ENCODE measurements around the gene RALGDS. TPM values are rescaled to one million over a fixed set of nuclear protein-coding genes. Genes with fewer than 3 reads are reported as not detected.

RALGDS gene
- polyA plus RNA-seq, 2 donors = 47.8 to 67.9 TPM

GRCh38 chr9:133151601-133152525, 30.8 kb upstream of the RALGDS start:
- 77 to 80% methylated on average over 14 of the region's 14 CpGs for WGBS, 2 donors

GRCh38 chr9:133151041-133151440, 30.0 kb upstream of the RALGDS start:
- Histone ChIP-seq H3K36me3 (ENCODE audit: control insufficient read depth in 2 of 2, insufficient read depth in 2 of 2, low read length in 1 of 2) (no peaks in the 10 kb centered on the region), H3K4me1 (ENCODE audit: control insufficient read depth in 2 of 2, insufficient read depth in 2 of 2, low read length in 1 of 2) (peaks cover 0 to 15% of the 10 kb centered on the region in 2 donors), H3K27me3 (ENCODE audit: control insufficient read depth in 1 of 2, insufficient read depth in 2 of 2, low read length in 2 of 2) (no peaks in the 10 kb centered on the region), H3K9me3 (ENCODE audit: control insufficient read depth in 2 of 2, insufficient read depth in 1 of 2, low read depth in 1 of 2, low read length in 1 of 2) (no peaks in the 10 kb centered on the region), H3K4me3 (ENCODE audit: low read depth in 1 of 2, low read length in 2 of 2) (no peak overlapping the region), H3K27ac (ENCODE audit: low read depth in 2 of 2, low read length in 1 of 2) (peak overlapping the region in 1 of 2 donors; percentile 11)
- WGBS, 2 donors = 87 to 93% methylated on average over 6 of the region's 6 CpGs

More at GRCh38 chr9:133151601-133152525, 30.8 kb upstream of the RALGDS start:
- Histone ChIP-seq H3K27me3 (ENCODE audit: control insufficient read depth in 1 of 2, insufficient read depth in 2 of 2, low read length in 2 of 2) (no peaks in the 10 kb centered on the region), H3K4me3 (ENCODE audit: low read depth in 1 of 2, low read length in 2 of 2) (no peak overlapping the region), H3K4me1 (ENCODE audit: control insufficient read depth in 2 of 2, insufficient read depth in 2 of 2, low read length in 1 of 2) (peaks cover 0 to 15% of the 10 kb centered on the region in 2 donors), H3K36me3 (ENCODE audit: control insufficient read depth in 2 of 2, insufficient read depth in 2 of 2, low read length in 1 of 2) (no peaks in the 10 kb centered on the region), H3K27ac (ENCODE audit: low read depth in 2 of 2, low read length in 1 of 2) (peak overlapping the region in 1 of 2 donors; percentile 45), H3K9me3 (ENCODE audit: control insufficient read depth in 2 of 2, insufficient read depth in 1 of 2, low read depth in 1 of 2, low read length in 1 of 2) (no peaks in the 10 kb centered on the region)

- no peaks in the 10 kb centered on the region for H3K9me3 ChIP-seq (ENCODE audit: control insufficient read depth in 2 of 2, insufficient read depth in 1 of 2, low read depth in 1 of 2, low read length in 1 of 2)
- H3K4me3 ChIP-seq (ENCODE audit: low read depth in 1 of 2, low read length in 2 of 2) = peak overlapping the region; percentile 69 to 83
- peak overlapping the region; percentile 93 to 95 for H3K27ac ChIP-seq (ENCODE audit: low read depth in 2 of 2, low read length in 1 of 2)
- 2 to 5% methylated on average over 25 to 95 of the region's 95 CpGs for WGBS, 2 donors
- no peaks in the 10 kb centered on the region for H3K27me3 ChIP-seq (ENCODE audit: control insufficient read depth in 1 of 2, insufficient read depth in 2 of 2, low read length in 2 of 2)
- H3K36me3 ChIP-seq (ENCODE audit: control insufficient read depth in 2 of 2, insufficient read depth in 2 of 2, low read length in 1 of 2) = no peaks in the 10 kb centered on the region
- peaks cover 0 to 21% of the 10 kb centered on the region in 2 donors for H3K4me1 ChIP-seq (ENCODE audit: control insufficient read depth in 2 of 2, insufficient read depth in 2 of 2, low read length in 1 of 2)
Measured at GRCh38 chr9:133149130-133150015, 28.3 kb upstream of the RALGDS start.

GRCh38 chr9:133148199-133149129, 27.4 kb upstream of the RALGDS start:
- Histone ChIP-seq H3K27me3 (ENCODE audit: control insufficient read depth in 1 of 2, insufficient read depth in 2 of 2, low read length in 2 of 2) (no peaks in the 10 kb centered on the region), H3K27ac (ENCODE audit: low read depth in 2 of 2, low read length in 1 of 2) (peak overlapping the region; percentile 93 to 95), H3K9me3 (ENCODE audit: control insufficient read depth in 2 of 2, insufficient read depth in 1 of 2, low read depth in 1 of 2, low read length in 1 of 2) (no peaks in the 10 kb centered on the region), H3K4me3 (ENCODE audit: low read depth in 1 of 2, low read length in 2 of 2) (peak overlapping the region; percentile 69 to 83), H3K36me3 (ENCODE audit: control insufficient read depth in 2 of 2, insufficient read depth in 2 of 2, low read length in 1 of 2) (no peaks in the 10 kb centered on the region), H3K4me1 (ENCODE audit: control insufficient read depth in 2 of 2, insufficient read depth in 2 of 2, low read length in 1 of 2) (peaks cover 6 to 27% of the 10 kb centered on the region in 2 donors)
- WGBS, 2 donors = 3 to 5% methylated on average over 54 to 65 of the region's 65 CpGs

GRCh38 chr9:133147412-133148198, 26.6 kb upstream of the RALGDS start:
- H3K36me3 ChIP-seq (ENCODE audit: control insufficient read depth in 2 of 2, insufficient read depth in 2 of 2, low read length in 1 of 2) = no peaks in the 10 kb centered on the region
- H3K27ac ChIP-seq (ENCODE audit: low read depth in 2 of 2, low read length in 1 of 2) = peak overlapping the region; percentile 93 to 95
- H3K4me3 ChIP-seq (ENCODE audit: low read depth in 1 of 2, low read length in 2 of 2) = peak overlapping the region; percentile 69 to 83
- peaks cover 6 to 30% of the 10 kb centered on the region in 2 donors for H3K4me1 ChIP-seq (ENCODE audit: control insufficient read depth in 2 of 2, insufficient read depth in 2 of 2, low read length in 1 of 2)
- 14% methylated on average over 14 of the region's 14 CpGs for WGBS, 2 donors
- no peaks in the 10 kb centered on the region for H3K27me3 ChIP-seq (ENCODE audit: control insufficient read depth in 1 of 2, insufficient read depth in 2 of 2, low read length in 2 of 2)
- H3K9me3 ChIP-seq (ENCODE audit: control insufficient read depth in 2 of 2, insufficient read depth in 1 of 2, low read depth in 1 of 2, low read length in 1 of 2) = no peaks in the 10 kb centered on the region

- Histone ChIP-seq H3K27me3 (ENCODE audit: control insufficient read depth in 1 of 2, insufficient read depth in 2 of 2, low read length in 2 of 2) (no peaks in the 10 kb centered on the region), H3K4me3 (ENCODE audit: low read depth in 1 of 2, low read length in 2 of 2) (no peak overlapping the region), H3K36me3 (ENCODE audit: control insufficient read depth in 2 of 2, insufficient read depth in 2 of 2, low read length in 1 of 2) (no peaks in the 10 kb centered on the region), H3K9me3 (ENCODE audit: control insufficient read depth in 2 of 2, insufficient read depth in 1 of 2, low read depth in 1 of 2, low read length in 1 of 2) (no peaks in the 10 kb centered on the region), H3K4me1 (ENCODE audit: control insufficient read depth in 2 of 2, insufficient read depth in 2 of 2, low read length in 1 of 2) (peaks cover 6 to 30% of the 10 kb centered on the region in 2 donors), H3K27ac (ENCODE audit: low read depth in 2 of 2, low read length in 1 of 2) (no peak overlapping the region)
- WGBS, 2 donors = 57 to 65% methylated on average over 7 of the region's 7 CpGs
Measured at GRCh38 chr9:133146746-133147411, 25.8 kb upstream of the RALGDS start.

- Histone ChIP-seq H3K27ac (ENCODE audit: low read depth in 2 of 2, low read length in 1 of 2) (peak overlapping the region in 1 of 2 donors; percentile 29), H3K4me3 (ENCODE audit: low read depth in 1 of 2, low read length in 2 of 2) (no peak overlapping the region), H3K27me3 (ENCODE audit: control insufficient read depth in 1 of 2, insufficient read depth in 2 of 2, low read length in 2 of 2) (no peaks in the 10 kb centered on the region), H3K36me3 (ENCODE audit: control insufficient read depth in 2 of 2, insufficient read depth in 2 of 2, low read length in 1 of 2) (no peaks in the 10 kb centered on the region), H3K4me1 (ENCODE audit: control insufficient read depth in 2 of 2, insufficient read depth in 2 of 2, low read length in 1 of 2) (peaks cover 9 to 34% of the 10 kb centered on the region in 2 donors), H3K9me3 (ENCODE audit: control insufficient read depth in 2 of 2, insufficient read depth in 1 of 2, low read depth in 1 of 2, low read length in 1 of 2) (no peaks in the 10 kb centered on the region)
- WGBS, 2 donors = 65 to 71% methylated on average over 19 of the region's 19 CpGs
Measured at GRCh38 chr9:133144904-133145851, 24.1 kb upstream of the RALGDS start.
